Measurements from ENCODE around the gene MACIR. TPM values are rescaled to one million over a fixed set of nuclear protein-coding genes. Genes with fewer than 3 reads are reported as not detected.

Gene MACIR
- total and polyA plus RNA-seq, 2 donors (not counting 3 experiments of a cell fraction or from before 2014, with no cell fraction given) = 4.0 to 9.3 TPM

DNA sequence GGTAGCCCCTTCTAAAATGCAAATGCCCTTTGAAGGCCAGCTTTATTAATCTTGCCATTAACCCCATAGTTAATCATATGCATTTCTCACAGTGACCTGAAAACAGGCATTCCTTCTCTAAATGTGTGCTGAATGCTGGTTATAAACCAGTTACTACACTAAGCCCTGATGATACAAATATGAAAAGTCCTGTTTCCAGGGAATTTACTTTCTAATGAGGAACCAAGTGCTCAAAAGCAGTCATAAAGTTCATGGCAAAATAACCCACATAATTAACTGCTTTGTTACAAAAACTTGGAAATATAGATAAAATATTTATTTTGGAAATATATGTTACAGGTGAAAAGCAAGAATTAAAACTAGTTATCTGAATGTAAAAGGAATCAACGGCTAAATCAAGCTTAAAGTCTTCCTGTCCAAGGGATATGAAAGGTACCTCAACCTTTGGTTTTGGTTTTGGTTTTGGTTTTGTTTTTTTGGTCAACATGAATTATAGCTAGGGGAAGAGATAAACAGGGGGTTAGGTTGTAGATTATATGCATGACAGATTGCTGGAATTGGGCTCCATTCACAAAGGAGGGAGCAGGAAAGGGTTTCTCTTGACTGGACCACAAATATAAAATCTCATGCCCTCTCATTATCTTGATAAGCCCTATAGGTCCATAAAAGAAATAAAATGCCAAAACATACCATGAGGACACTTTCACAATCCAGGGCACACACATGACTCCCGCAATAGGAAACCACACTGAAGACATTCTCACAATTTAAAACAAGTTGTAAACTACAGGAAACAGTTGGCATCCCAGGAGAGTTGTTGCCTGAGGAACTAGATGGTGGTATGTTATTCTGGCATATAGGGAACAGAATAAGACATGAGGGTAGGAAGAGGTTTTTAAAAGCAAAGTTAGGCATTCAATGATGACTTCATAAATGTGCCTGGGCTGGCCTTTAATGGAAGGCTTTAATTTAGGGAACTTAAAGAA is 46.7 kb upstream of the MACIR start:
- FAIRE-seq = no peak
- Histone ChIP-seq H4K20me1 (replicated peaks; ENCODE audit: control insufficient read depth, extremely low read depth, insufficient read depth, low read length) (no peaks in the 10 kb centered on the region), H2AFZ (ENCODE audit: low read depth, low read length) (no peak overlapping the region), H3K4me2 (ENCODE audit: insufficient read depth, low read length) (no peak overlapping the region), H3K27me3 (ENCODE audit: control insufficient read depth in 2 of 2, insufficient read depth in 2 of 2, low read length in 2 of 2) (no peaks in the 10 kb centered on the region), H3K9me3 (replicated peaks; ENCODE audit: control insufficient read depth, insufficient read depth, low read length) (no peaks in the 10 kb centered on the region), H3K36me3 (ENCODE audit: control insufficient read depth in 2 of 2, extremely low read depth in 1 of 2, insufficient read depth in 2 of 2, low read length in 2 of 2) (no peaks in the 10 kb centered on the region), H3K79me2 (ENCODE audit: control insufficient read depth, insufficient read depth, low read length) (no peaks in the 10 kb centered on the region), H3K4me1 (ENCODE audit: control insufficient read depth, extremely low read depth, insufficient read depth, low read length) (peaks cover 38% of the 10 kb centered on the region), H3K27ac (ENCODE audit: insufficient read depth, low read depth, low read length) (no peak overlapping the region), H3K9me1 (replicated peaks; ENCODE audit: control insufficient read depth, extremely low read depth, insufficient read depth, low read length) (no peaks in the 10 kb centered on the region), H3K9ac (replicated peaks; ENCODE audit: extremely low read depth, insufficient read depth, low read length) (no peak overlapping the region), H3K4me3 (replicated peaks in 1 of 3; ENCODE audit: insufficient read depth in 1 of 3, low read depth in 1 of 3, low read length in 3 of 3) (no peak overlapping the region)
- intact Hi-C loops (cut with micrococcal nuclease) = no loop called here
- BruUV-seq (replicated peaks) = no TSS peak
- POLR2A ChIA-PET = no interaction called here
- CTCF ChIA-PET = interaction anchor here (0.8 kb wide), 1 partner anchor 13 kb away, joined by 3 read pairs; no protein-coding TSS in a partner anchor
- TF ChIP-seq, protein P1, sequence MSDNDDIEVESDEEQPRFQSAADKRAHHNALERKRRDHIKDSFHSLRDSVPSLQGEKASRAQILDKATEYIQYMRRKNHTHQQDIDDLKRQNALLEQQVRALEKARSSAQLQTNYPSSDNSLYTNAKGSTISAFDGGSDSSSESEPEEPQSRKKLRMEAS (IDR thresholded peaks at IDR 0.05; ENCODE audit: insufficient read depth, insufficient read length) = no peak
- no peak for TF ChIP-seq MYC (IDR thresholded peaks at IDR 0.05; ENCODE audit: low read depth, low read length)
- TF ChIP-seq EZH2 (IDR thresholded peaks at IDR 0.05; ENCODE audit: borderline replicate concordance, low read depth, low read length, severe bottlenecking) = no peak
- no peak for TF ChIP-seq POLR2AphosphoS5 (IDR thresholded peaks at IDR 0.05; ENCODE audit: insufficient read depth, low read depth, low read length)
- no peak for TF ChIP-seq GATA2 (IDR thresholded peaks at IDR 0.05; ENCODE audit: insufficient read depth, insufficient read length, low read depth, low read length)
- no peak for TF ChIP-seq POLR2A (IDR thresholded peaks at IDR 0.05; ENCODE audit: low read depth, low read length)
- no peak for TF ChIP-seq FOS (IDR thresholded peaks at IDR 0.05; ENCODE audit: borderline replicate concordance, insufficient read depth, low read length)
- peak; percentile 25 for DNase-seq (ENCODE audit: low read depth, low spot score)
- dilution Hi-C loops (cut with MboI; ENCODE audit: extremely low pct_ligation_motif_present, low sequenced_read_pairs) = no loop called here
